Glutamatergic neuron (in vitro differentiated cells): ENCODE measurements around the gene MTG2. TPM values are rescaled to one million over a fixed set of nuclear protein-coding genes. Genes with fewer than 3 reads are reported as not detected.
A peak's percentile ranks its signal among the peaks of the same experiment; 100 is the strongest.

Experiments
- DNase-seq: peaks from one replicate; pipeline ENCODE4 v3.0.0; 2022
- H3K27ac Mint-ChIP-seq: one replicate; pipeline ENCODE4 v1.8.0; 2020; ENCODE audit warnings: mild to moderate bottlenecking, mixed read lengths, inconsistent platforms; ENCODE audit not compliant: unreplicated experiment
- H3K27me3 Mint-ChIP-seq: one replicate; pipeline ENCODE4 v1.8.0; 2020; ENCODE audit warnings: mild to moderate bottlenecking, moderate library complexity, mixed read lengths, inconsistent platforms; ENCODE audit not compliant: unreplicated experiment
- H3K36me3 Mint-ChIP-seq: one replicate; pipeline ENCODE4 v1.8.0; 2020; ENCODE audit warnings: mild to moderate bottlenecking, mixed read lengths, inconsistent platforms; ENCODE audit not compliant: unreplicated experiment
- H3K4me1 Mint-ChIP-seq: one replicate; pipeline ENCODE4 v1.8.0; 2020; ENCODE audit warnings: mild to moderate bottlenecking, low read depth, mixed read lengths, inconsistent platforms; ENCODE audit not compliant: unreplicated experiment
- H3K4me3 Mint-ChIP-seq: one replicate; pipeline ENCODE4 v1.8.0; 2020; ENCODE audit warnings: mild to moderate bottlenecking, mixed read lengths, inconsistent platforms; ENCODE audit not compliant: unreplicated experiment
- H3K9me3 Mint-ChIP-seq: one replicate; pipeline ENCODE4 v1.8.0; 2020; ENCODE audit warnings: mild to moderate bottlenecking, moderate library complexity, mixed read lengths, inconsistent platforms; ENCODE audit not compliant: unreplicated experiment
- CTCF ChIP-seq: fragments of 200-600 bp; sonication (generic); IDR thresholded peaks from one replicate; pipeline ENCODE4 v1.5.0; 2021; ENCODE audit not compliant: partially characterized antibody, unreplicated experiment
- total RNA-seq: library from RNA; stranded (reverse); fragmentation: NEBNext Ultra II Directional; extraction: Animal tissue kit (Norgen Biotek cat#: 25700); gene quantifications from one replicate; pipeline ENCODE4 v1.2.1, GENCODE V29; 2021; ENCODE audit not compliant: unreplicated experiment

MTG2 gene
- total RNA-seq, 1 donor from 2014 or later, result 27.1 TPM

- no peak for DNase-seq
- no peak for TF ChIP-seq CTCF
- Mint-ChIP-seq H3K4me3 (no peak overlapping the region), H3K9me3 (peaks cover 3% of the 10 kb centered on the region), H3K27me3 (peaks cover 2% of the 10 kb centered on the region), H3K27ac (no peak overlapping the region), H3K4me1 (peaks cover 8% of the 10 kb centered on the region), H3K36me3 (no peaks in the 10 kb centered on the region)
Observed at GRCh38 chr20:62206388-62206775, 23.6 kb downstream of the MTG2 start.

- Mint-ChIP-seq H3K4me1 (peaks cover 4% of the 10 kb centered on the region), H3K27me3 (peaks cover 2% of the 10 kb centered on the region), H3K4me3 (no peak overlapping the region), H3K9me3 (peaks cover 4% of the 10 kb centered on the region), H3K36me3 (no peaks in the 10 kb centered on the region), H3K27ac (no peak overlapping the region)
- DNase-seq, result no peak
- no peak for TF ChIP-seq CTCF
Observed at GRCh38 chr20:62208061-62208794, 25.4 kb downstream of the MTG2 start.

- Mint-ChIP-seq H3K27me3 (peaks cover 2% of the 10 kb centered on the region), H3K4me1 (peaks cover 2% of the 10 kb centered on the region), H3K27ac (peak overlapping the region; percentile 8), H3K4me3 (peak overlapping the region; percentile 25), H3K9me3 (peaks cover 4% of the 10 kb centered on the region), H3K36me3 (no peaks in the 10 kb centered on the region)
- TF ChIP-seq CTCF, result no peak
- peak; percentile 36 for DNase-seq
Observed at GRCh38 chr20:62208795-62209755, 26.2 kb downstream of the MTG2 start.

- Mint-ChIP-seq H3K9me3 (peaks cover 4% of the 10 kb centered on the region), H3K4me3 (no peak overlapping the region), H3K4me1 (peaks cover 2% of the 10 kb centered on the region), H3K36me3 (no peaks in the 10 kb centered on the region), H3K27me3 (peaks cover 2% of the 10 kb centered on the region), H3K27ac (no peak overlapping the region)
- TF ChIP-seq CTCF, result no peak
- DNase-seq, result peak; percentile 44
Observed at GRCh38 chr20:62209850-62210495, 27.1 kb downstream of the MTG2 start.
